GM21825 (cell line): Measurements from ENCODE around the gene C2orf68.
A peak's percentile ranks its signal among the peaks of the same experiment; 100 is the strongest.
"Not testable (repeated sequence)": the region's sequence is repeated elsewhere in the genome, so short reads cannot be mapped to it uniquely, and the experiment has no call there.

Source experiments
- ATAC-seq: cut with Tn5 transposase; IDR thresholded peaks from one replicate; pipeline ENCODE4 v1.9.1; 2021; ENCODE audit warnings: mild to moderate bottlenecking, moderate library complexity; ENCODE audit not compliant: unreplicated experiment

Gene C2orf68

GRCh38 chr2:85611705-85612587 is at the start of gene C2orf68:
Gene C2orf68, minus strand, starts transcription at chr2:85612066. Its CDS starts 82 bp downstream, at chr2:85611984.
- ATAC-seq: peak; percentile 80

- no peak for ATAC-seq
Observed at GRCh38 chr2:85661139-85661858, 49.4 kb upstream of the C2orf68 start.

- ATAC-seq: no peak
Observed at GRCh38 chr2:85660725-85661124, 48.9 kb upstream of the C2orf68 start.

GRCh38 chr2:85660301-85660700 is 48.4 kb upstream of the C2orf68 start:
- not testable (repeated sequence) for ATAC-seq

- no peak for ATAC-seq
Observed at GRCh38 chr2:85659324-85659981, 47.6 kb upstream of the C2orf68 start.

- ATAC-seq: not testable (repeated sequence)
Observed at GRCh38 chr2:85657399-85657798, 45.5 kb upstream of the C2orf68 start.

- ATAC-seq: no peak
Observed at GRCh38 chr2:85656468-85656867, 44.6 kb upstream of the C2orf68 start.

GRCh38 chr2:85655961-85656417 is 44.1 kb upstream of the C2orf68 start:
- no peak for ATAC-seq

GRCh38 chr2:85653996-85654395 is 42.1 kb upstream of the C2orf68 start:
- no peak for ATAC-seq

- ATAC-seq: no peak
Observed at GRCh38 chr2:85652056-85652455, 40.2 kb upstream of the C2orf68 start.

GRCh38 chr2:85651097-85651496 is 39.2 kb upstream of the C2orf68 start:
- ATAC-seq: no peak

GRCh38 chr2:85650456-85650855 is 38.6 kb upstream of the C2orf68 start:
- ATAC-seq: no peak

- no peak for ATAC-seq
Observed at GRCh38 chr2:85649201-85650190, 37.6 kb upstream of the C2orf68 start.

GRCh38 chr2:85648619-85649018 is 36.8 kb upstream of the C2orf68 start:
- ATAC-seq: no peak

- peak; percentile 64 for ATAC-seq
Observed at GRCh38 chr2:85647823-85648526, 36.1 kb upstream of the C2orf68 start.

- no peak for ATAC-seq
Observed at GRCh38 chr2:85646166-85646565, 34.3 kb upstream of the C2orf68 start.

- no peak for ATAC-seq
Observed at GRCh38 chr2:85644909-85645308, 33.0 kb upstream of the C2orf68 start.

GRCh38 chr2:85642725-85643124 is 30.9 kb upstream of the C2orf68 start:
- no peak for ATAC-seq

GRCh38 chr2:85635636-85636035 is 23.8 kb upstream of the C2orf68 start:
- ATAC-seq: no peak

- no peak for ATAC-seq
Observed at GRCh38 chr2:85635011-85635410, 23.1 kb upstream of the C2orf68 start.
